Measurements from ENCODE around the gene NAV2. TPM values are rescaled to one million over a fixed set of nuclear protein-coding genes. Genes with fewer than 3 reads are reported as not detected.
A peak's percentile ranks its signal among the peaks of the same experiment; 100 is the strongest.

NAV2 gene
- total RNA-seq, 3 donors from 2014 or later, result 21.9 to 65.9 (median 30.9) TPM

DNA sequence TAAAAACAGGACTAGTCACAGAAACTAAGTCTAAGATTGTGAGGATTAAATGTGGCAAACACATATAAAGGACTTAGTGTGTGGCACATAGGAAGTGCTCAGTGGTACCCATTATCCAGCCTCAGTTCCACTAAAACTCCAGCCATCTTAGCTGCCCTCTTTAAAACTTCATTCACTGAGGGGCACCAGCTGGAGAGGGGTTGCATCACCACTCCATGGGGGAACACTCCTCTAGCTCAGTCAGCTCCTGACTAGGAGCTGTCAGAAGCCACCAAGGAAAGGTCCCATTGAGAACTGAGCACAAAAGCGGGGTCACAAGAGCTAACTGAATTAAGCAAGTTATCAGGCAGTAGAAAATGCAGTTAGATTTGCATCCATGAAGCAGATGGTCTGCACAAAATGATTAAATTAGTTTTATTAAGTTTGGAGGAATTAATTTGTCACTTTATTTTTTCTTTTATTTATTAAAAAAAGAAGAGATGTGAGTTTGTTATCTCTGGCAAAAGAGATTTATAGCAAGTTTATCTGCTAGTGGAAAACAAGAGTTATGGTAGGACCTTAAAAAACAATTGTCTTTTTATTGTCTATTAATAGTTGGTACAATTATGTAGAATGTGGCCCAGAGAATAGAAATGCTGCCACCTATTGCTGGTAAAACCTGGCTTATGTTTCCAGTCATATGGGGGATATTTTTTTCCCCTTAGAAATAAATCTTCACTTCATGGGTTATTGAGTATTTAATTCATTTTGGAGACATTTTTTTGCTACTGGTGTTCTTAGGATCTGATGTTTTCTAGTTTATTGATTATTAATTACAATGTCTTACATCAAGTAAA is 95.7 kb downstream of the NAV2 start:
- Histone ChIP-seq H3K4me3 (no peak overlapping the region), H3K9me3 (no peaks in the 10 kb centered on the region), H3K4me1 (ENCODE audit: low read depth) (peaks cover 5% of the 10 kb centered on the region), H3K36me3 (ENCODE audit: low read depth) (no peaks in the 10 kb centered on the region)
- TF ChIP-seq, protein P1, sequence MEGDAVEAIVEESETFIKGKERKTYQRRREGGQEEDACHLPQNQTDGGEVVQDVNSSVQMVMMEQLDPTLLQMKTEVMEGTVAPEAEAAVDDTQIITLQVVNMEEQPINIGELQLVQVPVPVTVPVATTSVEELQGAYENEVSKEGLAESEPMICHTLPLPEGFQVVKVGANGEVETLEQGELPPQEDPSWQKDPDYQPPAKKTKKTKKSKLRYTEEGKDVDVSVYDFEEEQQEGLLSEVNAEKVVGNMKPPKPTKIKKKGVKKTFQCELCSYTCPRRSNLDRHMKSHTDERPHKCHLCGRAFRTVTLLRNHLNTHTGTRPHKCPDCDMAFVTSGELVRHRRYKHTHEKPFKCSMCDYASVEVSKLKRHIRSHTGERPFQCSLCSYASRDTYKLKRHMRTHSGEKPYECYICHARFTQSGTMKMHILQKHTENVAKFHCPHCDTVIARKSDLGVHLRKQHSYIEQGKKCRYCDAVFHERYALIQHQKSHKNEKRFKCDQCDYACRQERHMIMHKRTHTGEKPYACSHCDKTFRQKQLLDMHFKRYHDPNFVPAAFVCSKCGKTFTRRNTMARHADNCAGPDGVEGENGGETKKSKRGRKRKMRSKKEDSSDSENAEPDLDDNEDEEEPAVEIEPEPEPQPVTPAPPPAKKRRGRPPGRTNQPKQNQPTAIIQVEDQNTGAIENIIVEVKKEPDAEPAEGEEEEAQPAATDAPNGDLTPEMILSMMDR (IDR thresholded peaks at IDR 0.05), result no peak
- DNase-seq (no peak), ATAC-seq (no peak)
- intact Hi-C loops (cut with DNase I, micrococcal nuclease), result no loop called here

DNA sequence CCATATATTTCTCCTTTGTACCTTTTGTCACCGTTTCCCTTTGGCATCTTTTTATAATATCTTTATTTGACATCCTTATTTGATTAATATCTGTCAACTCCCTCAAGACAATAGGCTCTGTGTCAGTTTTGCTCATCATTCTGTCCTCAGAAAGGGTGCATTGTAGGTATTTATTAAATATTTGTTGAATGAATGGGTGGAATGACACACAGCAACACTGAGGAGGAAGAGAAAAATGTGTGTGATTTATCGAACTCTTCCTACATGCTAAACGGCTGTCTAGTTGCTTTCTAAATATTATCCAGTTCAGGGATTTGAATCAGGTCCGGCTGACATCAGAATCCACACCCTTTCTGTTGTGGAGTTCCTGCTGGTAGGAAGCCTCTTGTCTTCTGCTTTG is 98.2 kb downstream of the NAV2 start:
- intact Hi-C loops (cut with DNase I, micrococcal nuclease), result no loop called here
- no peaks in the 10 kb centered on the region for H3K9me3 ChIP-seq

DNA sequence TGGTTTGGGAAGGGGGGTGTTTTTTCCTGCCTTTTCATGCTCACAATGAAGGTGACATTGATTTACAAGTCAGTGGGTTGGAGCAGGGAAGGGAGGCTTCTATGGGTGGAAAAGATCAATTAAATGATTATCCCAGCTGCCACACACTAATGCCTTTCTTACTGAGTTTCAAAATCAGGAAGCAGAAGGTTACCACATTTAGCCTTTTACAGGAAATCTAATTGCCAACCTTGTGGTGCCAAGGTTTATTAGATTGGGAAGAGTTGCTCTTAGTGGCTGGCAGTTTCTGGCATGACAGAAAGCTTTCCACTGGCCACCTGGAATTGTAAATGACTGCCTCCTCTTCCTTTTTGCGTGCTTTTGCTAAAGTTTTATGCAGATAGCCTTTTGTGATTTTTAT is 98.7 kb downstream of the NAV2 start:
- TF ChIP-seq, protein P1 (IDR thresholded peaks at IDR 0.05), result no peak
- H3K9me3 ChIP-seq, result no peaks in the 10 kb centered on the region
- no peaks in the 10 kb centered on the region for H3K36me3 ChIP-seq (ENCODE audit: low read depth)
- H3K4me3 ChIP-seq, result no peak overlapping the region
- intact Hi-C loops (cut with DNase I, micrococcal nuclease), result no loop called here
- peak; percentile 62 for ATAC-seq
- no peaks in the 10 kb centered on the region for H3K4me1 ChIP-seq (ENCODE audit: low read depth)
- DNase-seq, result no peak

More for the DNA sequence above, 98.2 kb downstream of the NAV2 start:
- Histone ChIP-seq H3K4me1 (ENCODE audit: low read depth) (no peaks in the 10 kb centered on the region), H3K36me3 (ENCODE audit: low read depth) (no peaks in the 10 kb centered on the region), H3K4me3 (no peak overlapping the region)
- ATAC-seq (peak; percentile 35), DNase-seq (no peak)
- TF ChIP-seq, protein P1 (IDR thresholded peaks at IDR 0.05), result no peak

DNA sequence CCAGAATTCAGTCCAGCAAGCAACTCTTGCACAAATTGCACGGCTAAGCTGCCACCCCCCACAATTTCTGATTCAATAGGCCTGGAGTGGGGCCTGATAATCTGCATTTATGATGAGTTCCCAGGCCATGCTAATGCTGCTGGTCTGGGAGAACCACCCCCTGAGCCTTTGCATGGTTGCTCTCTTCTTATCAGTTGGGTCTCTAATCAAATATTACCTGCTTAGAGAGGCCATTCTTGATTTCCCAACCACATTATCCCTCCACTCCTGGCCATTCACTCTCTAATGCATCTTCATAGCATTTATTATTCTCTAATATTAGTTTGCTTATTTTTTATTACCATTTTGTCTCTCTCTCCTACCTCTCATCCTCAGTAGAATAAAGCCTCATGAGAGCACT is 99.5 kb downstream of the NAV2 start:
- Histone ChIP-seq H3K4me1 (ENCODE audit: low read depth) (no peaks in the 10 kb centered on the region), H3K4me3 (no peak overlapping the region), H3K9me3 (no peaks in the 10 kb centered on the region), H3K36me3 (ENCODE audit: low read depth) (no peaks in the 10 kb centered on the region)
- TF ChIP-seq, protein P1 (IDR thresholded peaks at IDR 0.05), result no peak
- intact Hi-C loops (cut with DNase I, micrococcal nuclease), result no loop called here
- DNase-seq (no peak), ATAC-seq (no peak)

DNA sequence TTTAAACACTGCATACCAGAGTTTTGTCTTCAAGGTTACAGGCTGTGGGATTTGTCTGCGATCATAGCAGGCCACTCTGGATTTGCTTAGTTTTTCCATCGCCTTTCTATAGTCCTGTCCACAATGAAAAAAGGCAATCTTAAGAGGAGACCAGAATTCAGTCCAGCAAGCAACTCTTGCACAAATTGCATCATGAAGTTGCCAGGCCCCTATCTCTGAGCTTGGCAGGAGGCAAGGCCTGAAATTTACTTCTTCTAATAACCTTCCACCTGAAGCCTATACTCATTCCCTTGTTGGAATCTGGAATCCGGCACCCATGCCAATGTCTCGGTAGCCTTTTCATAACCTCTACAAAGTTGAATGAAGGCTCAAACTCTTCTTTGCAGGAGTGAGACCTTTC is 100.1 kb downstream of the NAV2 start:
- H3K9me3 ChIP-seq, result no peaks in the 10 kb centered on the region
- no peaks in the 10 kb centered on the region for H3K36me3 ChIP-seq (ENCODE audit: low read depth)
- H3K4me3 ChIP-seq, result no peak overlapping the region
- TF ChIP-seq, protein P1 (IDR thresholded peaks at IDR 0.05), result no peak
- intact Hi-C loops (cut with DNase I, micrococcal nuclease), result no loop called here
- DNase-seq (no peak), ATAC-seq (no peak)
- H3K4me1 ChIP-seq (ENCODE audit: low read depth), result no peaks in the 10 kb centered on the region

Data from mucosa of descending colon (tissue), 3 donors.